HG03103 (cell line): ENCODE results near the gene CAMK2B.

Source experiments
- ATAC-seq: cut with Tn5 transposase; IDR thresholded peaks from one replicate; pipeline ENCODE4 v1.9.1; 2021; ENCODE audit warnings: low read depth; ENCODE audit not compliant: unreplicated experiment

The CAMK2B gene

DNA sequence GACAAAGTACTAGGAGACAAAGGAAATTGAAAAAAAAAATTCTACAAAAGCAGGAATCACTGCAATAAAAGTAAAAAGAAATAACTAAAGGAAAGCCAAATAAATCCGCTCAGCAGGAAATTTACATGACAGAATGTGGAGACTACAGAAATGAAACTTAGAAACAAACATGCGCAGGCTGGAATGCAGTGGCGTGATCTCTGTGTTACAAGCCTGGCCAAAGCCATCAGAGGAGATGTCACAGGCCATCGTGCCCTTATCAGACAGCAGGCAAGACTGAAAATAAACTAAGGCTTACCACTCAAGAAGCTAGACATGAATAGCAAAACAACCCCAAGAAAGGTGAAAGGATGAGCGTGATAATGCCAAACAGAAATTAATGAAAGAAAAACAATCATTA, 6.3 kb upstream of the CAMK2B start:
- ATAC-seq = no peak

DNA sequence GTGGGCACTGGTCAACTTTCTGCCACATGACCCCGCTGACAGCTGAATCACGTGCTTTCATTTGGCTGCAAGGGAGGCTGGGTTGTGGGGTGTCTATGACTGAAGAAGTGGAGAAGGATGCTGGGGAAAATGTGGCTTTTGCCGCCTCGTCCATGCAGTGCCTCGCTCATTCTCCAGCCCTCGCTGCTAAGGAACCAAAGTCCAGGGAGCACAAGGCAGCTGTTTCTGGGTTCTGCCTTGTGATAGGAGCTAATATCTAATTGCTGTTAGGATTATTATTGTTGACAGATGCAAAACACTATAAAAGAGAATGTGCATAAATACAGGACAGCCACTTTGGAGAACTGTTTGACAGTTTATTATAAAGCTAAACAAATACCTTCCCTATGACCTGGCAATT, 4.9 kb upstream of the CAMK2B start:
- no peak for ATAC-seq

DNA sequence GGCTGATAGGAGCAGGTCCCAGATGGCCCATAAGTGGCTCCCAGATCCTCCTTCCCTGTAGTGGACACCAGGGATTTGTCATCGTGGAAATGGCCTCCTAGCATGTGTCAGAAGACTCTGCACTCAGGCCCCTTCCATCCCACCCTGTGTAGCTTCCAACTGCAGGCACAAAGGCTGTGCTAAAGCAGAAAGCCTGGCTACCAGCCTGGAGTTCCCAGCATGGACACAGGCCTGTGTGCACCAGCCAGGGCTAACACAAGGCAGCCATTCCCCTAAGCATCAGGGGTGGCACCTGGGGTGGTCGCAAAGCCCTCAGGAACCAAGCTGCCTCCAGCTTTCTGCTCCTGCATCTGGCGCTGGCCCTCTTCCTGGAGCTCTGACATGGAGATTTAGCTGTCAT, 4.5 kb upstream of the CAMK2B start:
- no peak for ATAC-seq

DNA sequence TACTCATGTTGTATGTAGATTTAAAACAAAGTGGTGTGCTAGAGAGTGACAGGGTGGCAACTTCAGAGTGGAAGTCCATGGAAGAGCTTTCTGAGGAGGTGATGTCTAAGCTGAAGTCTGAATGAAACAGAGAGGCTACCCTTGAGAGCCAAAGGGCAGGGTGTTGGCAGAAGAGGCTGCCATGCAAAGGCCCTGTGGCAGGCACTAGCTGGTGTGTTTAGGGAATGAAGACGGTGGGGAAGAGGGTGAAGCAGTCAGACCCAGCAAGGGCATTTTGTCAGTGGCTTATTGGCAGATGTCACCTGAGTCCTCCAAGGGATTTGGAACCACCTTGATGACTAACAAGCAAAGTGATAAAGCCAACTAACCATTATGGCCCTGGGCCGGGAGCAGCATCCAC, 3.7 kb upstream of the CAMK2B start:
- ATAC-seq = no peak

DNA sequence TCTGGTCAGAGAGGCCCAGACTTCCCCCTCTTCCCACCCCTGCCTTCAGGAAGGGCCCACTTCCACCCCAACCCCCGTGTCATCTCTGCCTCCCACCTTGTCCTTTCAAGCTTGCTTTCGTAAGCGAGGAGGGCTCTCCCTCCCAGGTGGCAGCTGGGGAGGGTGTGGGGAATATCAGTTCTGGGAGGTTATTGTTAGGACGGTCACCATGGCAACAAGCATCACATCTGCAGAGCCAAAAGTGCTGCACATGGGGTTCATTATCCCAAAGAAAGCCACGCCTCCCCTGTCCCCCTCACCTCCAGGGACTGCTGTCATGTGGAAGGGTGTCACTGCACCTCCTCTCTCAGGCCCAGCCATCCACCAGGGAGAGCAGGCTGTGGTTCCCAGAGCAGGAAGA, 2.6 kb upstream of the CAMK2B start:
- ATAC-seq = no peak

DNA sequence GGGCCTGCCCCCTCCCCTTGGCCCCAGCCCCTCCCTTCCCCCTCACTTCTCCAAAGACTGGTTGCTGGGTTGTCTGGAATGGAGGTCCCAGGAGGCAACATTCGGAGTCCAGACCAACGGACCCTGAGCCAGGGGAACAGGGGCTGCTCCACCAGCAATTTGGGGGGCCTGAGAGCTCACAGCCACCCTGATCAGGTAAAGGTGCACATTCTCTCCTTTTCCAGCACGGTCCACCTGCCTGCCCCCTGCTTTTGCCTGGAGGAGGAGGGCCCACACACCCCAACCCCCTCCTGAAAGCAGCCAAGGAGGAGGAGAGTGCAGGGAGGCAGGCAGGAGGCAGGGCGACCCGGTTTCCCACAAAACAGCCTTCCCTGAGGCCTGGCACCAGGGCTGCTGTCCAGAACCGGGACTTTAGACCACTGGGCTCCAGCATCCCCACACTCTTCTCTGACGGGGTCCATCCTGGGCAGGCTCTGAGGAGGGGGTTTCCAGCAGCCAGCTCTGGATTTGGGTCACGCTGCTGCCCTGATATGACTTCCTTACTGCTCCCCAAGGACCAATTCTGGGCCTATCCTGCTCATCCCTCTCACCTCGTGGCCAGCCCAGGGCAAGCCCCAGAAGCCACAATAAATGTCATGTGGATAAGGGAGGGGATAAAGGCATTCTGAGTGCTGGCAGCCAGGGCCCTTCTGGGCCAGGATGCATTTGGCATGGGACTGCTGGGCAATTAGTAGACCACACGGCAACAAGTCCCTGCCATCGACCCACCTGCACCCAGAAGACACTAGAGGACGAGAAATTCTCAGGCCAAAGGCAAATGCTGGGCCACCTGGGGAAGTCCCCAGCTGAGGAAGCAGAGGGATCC, 1.1 kb upstream of the CAMK2B start:
- ATAC-seq = no peak

DNA sequence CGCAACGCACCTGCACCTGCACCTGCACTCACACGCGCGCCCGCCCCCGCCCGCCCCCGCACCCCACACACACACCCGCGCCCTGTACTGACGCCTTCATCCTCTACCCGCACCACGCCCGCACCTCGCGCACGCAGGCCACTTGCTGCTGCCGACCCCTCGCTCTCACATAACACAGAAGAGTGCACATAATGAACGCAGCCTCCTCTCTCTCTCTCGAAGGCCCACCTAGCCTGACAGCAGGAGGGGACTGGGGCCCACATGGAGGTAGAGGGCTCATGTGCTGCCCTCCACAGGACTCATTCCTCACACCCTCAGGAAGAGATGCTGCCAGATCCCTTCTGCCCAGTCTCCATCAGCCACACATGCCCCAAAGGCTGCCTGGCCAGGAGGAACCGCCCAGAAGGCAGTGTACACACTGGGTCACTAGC, 432 bp upstream of the CAMK2B start:
- no peak for ATAC-seq

DNA sequence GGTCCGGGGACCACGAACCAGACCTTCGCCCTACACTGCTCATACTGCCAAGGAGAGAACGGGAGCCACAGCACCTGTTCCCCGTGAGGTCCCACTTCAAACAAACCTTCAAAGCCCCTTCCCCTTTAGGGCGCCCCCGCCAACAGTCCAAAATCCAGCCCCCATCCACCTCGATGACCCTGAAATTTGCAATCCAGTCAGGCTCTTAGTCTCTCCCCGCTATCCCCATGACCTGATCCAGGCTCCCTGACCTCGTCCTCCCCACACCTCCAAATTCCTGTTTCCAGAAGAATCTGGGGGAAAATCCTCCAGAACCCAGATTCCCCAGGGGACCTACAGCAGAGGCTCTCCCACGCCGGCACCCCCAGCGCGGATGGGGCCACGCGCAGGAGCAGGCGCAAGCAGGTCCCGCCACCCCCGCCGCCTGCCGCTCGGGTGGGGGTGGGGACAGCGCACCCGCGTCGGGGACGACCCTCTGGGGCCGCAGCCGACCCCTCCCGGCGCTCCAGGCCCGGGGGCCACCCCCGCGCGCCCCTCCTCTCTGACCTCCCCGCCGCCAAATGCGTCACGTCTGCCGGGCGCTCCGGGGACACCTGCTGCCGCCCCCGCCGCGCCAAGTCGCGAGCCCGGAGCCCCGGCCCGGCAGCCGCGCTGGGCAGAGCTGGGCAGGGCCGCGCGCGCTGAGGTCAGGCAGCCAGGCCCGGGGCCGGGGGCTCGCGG, 753 bp downstream of the CAMK2B start:
- no peak for ATAC-seq

DNA sequence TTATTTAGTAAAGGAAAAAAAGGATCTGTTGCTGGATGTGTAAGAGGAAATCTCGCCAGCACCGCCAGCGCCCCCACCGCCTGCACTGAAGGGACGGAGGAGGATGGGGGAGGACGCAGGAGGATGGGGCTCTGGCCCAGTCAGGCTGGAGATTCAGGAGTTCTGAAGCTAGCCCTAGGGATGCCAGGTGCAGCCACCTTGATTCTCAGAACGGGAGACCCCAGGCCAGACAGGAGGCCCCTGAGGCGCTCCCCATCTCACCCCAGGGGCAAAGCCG, 1.3 kb downstream of the CAMK2B start:
- ATAC-seq = no peak

DNA sequence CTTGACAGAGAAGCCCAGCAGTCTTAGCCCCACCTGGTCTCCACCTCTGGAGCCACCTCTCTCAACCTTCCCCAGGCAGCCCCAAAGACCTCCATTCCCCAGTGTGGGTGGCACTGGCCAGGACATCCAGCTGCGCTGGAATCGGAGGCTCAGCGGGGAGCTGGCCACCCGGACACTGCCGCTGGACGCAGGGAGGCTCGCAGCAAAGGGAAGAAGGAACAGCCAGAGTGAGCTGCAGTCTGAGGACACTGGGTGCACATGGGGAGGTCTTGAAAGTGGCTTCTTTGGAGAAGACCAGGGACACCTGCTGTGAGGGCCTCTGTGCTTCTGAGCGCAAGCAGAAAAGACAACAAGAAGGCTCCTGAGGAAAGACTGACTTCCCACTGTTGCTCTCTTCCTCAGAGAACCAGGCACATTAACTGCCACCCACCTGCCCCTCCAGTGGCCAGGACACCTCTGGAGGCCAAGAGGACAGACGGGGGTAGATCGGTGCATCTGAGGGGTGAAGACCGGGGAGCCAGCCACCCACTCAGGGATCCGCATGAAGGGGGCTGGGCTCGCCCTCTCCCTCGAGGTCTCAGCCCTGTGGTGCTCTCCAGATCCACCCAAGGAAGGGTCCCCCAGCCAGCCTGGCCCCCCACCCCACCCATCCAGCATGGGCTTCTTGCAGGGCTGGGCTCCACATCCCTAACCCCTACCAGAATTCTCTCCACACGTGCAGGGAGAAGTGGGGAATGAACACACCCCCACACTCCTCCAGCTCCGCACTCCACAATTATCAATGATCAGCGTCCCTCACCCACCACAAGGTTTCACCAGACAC, 1.8 kb downstream of the CAMK2B start:
- ATAC-seq = no peak

DNA sequence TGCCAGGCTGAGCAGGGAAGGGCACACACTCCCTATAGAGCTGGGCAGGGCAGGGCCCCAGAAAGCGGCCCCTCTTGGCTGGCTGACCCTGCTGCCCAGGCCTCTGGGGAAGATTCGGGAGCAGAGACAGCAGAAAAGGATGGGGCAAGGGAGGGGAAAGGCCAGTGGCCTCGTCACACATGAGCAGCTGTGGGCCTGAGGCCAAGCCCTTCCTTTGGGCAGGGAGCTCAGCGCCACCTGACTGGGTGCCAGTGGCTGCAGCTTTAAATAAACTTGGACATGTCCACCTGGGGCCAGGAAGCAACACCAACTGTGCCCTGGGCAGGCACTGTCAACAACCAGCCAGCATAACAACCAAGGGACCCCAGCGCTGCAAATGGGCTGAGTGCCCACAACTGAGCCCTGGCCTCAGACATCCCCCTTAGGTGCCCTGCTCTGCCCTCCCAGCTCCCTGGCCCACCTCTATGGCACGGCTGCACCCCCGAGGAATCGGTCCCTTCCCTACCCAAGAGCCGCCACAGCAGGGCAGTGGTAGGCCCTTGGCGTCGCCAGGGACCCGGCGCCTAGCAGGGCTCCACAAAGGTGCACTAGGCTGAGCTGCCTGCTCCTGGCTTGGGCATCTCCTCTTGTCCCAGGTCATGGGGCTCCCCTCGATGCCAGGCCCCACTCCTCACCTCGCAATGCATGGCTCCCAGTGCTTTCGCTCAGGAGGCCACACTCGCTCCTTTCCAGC, 2.6 kb downstream of the CAMK2B start:
- no peak for ATAC-seq

DNA sequence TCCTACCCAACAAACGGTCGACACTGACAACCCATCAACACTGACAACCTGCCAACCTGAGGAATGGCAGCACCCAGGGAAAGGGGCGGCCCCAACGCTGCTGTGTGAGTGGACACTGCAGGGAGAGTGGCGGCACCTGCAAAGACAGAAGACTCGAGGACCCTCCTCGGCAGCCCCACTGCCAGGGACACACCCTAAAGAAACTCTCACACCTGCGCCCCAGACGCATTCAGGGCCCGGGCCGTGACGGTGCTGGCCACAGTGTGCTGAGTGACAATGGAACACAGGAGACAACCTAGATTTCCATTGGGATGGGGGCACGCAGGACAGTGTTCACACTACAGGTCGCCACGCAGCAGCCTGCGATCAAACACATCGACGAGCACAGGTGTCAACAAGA, 3.6 kb downstream of the CAMK2B start:
- ATAC-seq = no peak

DNA sequence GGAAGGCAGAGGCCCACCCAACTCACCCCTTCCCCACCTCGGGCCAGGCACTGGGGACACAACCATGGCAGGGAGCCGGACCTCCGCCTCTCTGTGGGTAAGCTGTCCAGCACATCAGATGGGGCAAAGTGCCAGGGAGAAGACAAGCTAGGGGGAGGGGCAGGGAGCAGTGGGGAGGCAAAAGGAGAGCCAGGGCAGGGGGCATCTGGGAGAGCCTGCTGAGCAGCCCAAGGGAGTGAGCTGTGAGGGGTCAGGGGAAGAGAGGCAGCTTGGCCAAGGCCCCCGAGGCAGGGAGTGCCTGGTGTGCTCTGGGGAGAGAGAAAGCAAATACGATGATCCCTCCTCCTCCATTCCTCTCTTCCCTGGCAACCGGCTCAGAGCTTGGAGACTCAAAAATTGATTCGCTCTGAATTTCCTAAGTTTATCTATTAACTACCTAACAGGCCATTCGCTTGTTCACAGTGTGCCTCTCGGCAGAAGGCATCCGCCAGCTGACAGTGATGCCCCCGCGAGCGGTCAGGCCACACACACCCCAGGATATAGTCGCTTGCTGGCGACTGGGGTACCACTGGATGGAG, 4.5 kb downstream of the CAMK2B start:
- ATAC-seq = no peak

DNA sequence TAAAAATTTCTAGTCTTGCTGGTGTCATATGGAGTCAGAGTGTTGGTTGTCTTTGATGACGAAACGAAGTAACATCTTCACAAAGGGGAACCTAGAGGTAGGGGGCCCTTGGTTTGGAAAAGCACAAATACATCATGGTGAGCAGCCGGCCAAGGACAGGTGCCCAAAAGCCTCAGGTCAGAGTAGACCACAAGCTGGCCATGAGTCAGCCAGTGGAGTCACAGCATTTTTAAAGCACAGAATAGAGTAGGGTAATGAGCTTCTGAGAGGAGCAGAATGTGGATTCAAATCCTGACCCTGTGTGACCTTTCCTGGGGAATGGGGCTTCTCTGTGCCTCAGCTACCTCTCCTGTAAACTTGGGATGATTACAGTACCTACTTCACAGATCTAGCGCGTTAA, 5.3 kb downstream of the CAMK2B start:
- ATAC-seq = no peak

DNA sequence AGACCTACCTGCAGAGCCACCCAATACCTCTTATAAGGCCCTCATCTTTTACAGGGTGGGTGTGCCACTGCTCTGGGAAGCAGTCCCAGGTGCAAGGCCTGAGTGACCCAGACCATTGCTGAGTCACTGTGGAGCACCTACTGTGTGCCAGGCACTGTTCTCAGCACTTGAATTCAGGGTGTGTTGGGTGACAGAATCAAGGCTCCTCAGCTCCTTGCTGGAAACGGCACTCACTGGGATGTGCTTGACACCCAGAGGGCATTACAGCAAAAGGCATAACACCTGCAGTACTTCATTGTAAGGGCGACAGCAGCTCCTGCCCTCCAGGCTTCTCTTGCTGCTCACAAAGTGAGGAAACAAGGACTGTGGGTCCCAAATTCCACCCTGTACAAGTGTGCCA, 7.1 kb downstream of the CAMK2B start:
- no peak for ATAC-seq

DNA sequence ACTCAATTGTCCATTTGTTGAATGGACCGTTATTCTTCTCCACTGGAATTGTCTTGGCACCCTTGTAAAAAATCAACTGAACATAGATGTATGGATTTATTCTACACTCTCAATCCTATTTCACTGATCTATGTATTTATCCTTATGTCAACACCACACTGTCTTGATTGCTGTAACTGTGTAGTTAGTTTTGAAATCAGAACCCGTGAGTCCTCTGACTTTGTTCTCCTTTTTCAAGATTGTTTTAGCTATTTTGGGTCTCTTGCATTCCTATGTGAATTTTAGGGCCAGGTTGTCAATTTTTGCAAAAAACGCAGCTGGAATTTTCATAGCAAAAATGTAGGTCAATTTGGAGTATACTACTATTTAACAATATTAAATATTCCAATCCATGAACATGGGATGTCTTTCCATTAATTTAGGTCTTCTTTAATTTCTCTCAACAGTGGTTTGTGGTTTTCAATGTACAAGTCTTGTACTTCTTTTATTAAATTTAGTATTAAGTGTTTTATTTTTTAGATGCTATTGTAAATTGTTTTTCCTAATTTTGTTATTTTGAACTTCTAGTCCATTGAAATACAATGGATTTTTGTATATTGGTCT, 10.0 kb downstream of the CAMK2B start:
- ATAC-seq = no peak

DNA sequence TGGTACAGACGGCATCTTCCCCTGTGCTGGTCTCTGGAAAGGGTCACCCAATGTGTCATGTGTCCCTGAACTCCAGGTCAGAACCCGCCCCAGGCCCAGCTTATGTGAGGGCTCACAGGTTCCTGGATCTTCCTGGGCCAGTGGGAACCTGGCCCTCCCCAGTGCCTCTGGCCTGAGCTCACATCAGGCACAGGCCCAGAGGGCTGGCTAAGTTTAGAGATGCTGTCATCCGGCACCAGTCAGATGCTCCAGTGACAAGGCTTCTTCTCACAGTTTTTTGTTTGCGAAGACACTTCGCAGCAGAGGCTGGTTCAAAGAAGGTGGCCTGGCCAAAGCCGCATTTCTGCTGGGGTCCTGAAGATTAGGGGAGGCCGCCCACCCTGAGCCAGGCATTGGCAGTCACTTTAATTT, 11.8 kb downstream of the CAMK2B start:
- ATAC-seq = no peak

DNA sequence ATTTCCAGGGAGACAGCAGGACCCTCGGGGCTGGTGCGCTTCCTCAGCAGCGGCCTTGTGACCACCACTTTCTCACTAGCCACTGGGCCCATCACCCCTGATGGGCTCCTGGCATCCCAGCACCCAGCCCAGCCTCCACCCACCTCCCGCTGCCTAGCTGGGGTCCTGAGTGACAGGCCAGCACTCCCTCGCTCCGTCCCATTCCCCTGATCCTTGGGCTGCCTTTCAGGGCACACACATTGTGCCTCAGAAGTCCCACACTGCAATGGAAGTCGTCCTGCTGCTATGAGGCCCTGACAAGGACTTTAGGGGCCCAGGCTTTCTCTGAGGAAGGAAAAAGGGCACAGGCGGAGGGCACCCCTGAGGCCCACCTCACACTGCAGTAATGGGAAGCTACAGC, 12.4 kb downstream of the CAMK2B start:
- no peak for ATAC-seq

DNA sequence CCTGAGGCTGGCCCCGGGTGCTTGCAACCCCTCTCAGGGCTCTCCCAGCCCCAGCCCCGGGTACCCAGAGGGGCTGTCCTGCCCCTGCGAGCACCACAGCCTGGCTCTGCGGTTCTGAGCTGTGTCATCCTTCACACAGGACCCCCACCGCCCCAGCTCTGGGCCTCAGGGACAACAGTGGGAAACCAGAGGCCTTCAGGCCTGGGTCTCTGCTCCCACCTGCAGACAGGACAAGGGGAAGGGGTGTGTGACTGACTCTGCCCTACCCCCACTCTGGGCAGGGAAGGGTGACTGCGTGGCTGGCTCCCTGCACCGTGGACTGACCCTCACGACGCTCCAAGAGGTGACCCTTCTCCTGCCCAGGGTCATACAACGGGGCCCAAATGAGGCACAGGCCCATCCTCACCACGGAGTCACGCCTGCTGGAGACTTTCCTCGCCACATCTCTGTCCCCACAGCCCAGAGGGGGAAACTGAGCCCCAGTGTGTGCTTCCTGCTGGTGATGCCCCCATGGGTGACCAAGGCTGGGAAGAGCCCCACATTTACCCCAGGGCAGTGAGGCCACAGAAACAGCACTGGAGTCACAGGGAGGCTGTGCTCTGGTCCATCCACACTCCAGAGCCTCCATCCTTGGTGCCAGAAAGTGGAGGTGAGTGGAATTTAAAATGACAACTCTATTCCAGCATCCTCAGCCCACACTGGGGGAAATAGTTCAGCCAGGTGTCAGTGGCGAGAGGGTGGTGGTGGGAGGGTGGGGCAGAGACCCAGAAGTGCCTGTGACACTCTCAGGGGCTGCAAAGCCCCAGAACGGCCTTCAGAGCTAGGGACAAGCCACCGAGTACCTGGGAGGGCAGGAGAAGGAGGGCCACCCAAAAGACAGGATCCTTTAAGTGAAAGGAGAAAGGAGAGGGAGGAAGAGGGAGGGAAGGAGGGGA, 13.6 kb downstream of the CAMK2B start:
- ATAC-seq = no peak
